ENCODE results near the gene PRPF31.

The PRPF31 gene

GRCh38 chr19:54172471-54173358 lies 57.2 kb downstream of the PRPF31 start, which contains the start of gene TMC4:
TSS of gene TMC4 (minus strand) at chr19:54173160. CDS start at chr19:54173117, 43 bp downstream.
- Histone ChIP-seq H3K36me3 (replicated peaks) (no peaks in the 10 kb centered on the region), H3K4me1 (no peaks in the 10 kb centered on the region), H3K27me3 (ENCODE audit: low read depth) (no peaks in the 10 kb centered on the region), H3K9me3 (no peaks in the 10 kb centered on the region), H3K4me3 (no peak within 1 kb of the TSS)
- in situ Hi-C loops (cut with MboI; ENCODE audit: low sequenced_read_pairs): no loop called here
- no peak for DNase-seq (ENCODE audit: low spot score in 2 of 2)

GRCh38 chr19:54173359-54173699 lies 57.8 kb downstream of the PRPF31 start:
- Histone ChIP-seq H3K4me1 (no peaks in the 10 kb centered on the region), H3K4me3 (no peak overlapping the region), H3K36me3 (replicated peaks) (peaks cover 3% of the 10 kb centered on the region; the same call in 1 of the 2 replicates), H3K9me3 (no peaks in the 10 kb centered on the region), H3K27me3 (ENCODE audit: low read depth) (no peaks in the 10 kb centered on the region)
- in situ Hi-C loops (cut with MboI; ENCODE audit: low sequenced_read_pairs): no loop called here
- no peak for DNase-seq (ENCODE audit: low spot score in 2 of 2)

GRCh38 chr19:54173951-54174834 lies 58.6 kb downstream of the PRPF31 start:
- Histone ChIP-seq H3K27me3 (ENCODE audit: low read depth) (no peaks in the 10 kb centered on the region), H3K4me1 (no peaks in the 10 kb centered on the region), H3K36me3 (replicated peaks) (peaks cover 7% of the 10 kb centered on the region; the same call in 1 of the 2 replicates), H3K9me3 (no peaks in the 10 kb centered on the region), H3K4me3 (no peak overlapping the region)
- DNase-seq (ENCODE audit: low spot score in 2 of 2): no peak
- in situ Hi-C loops (cut with MboI; ENCODE audit: low sequenced_read_pairs): no loop called here

- H3K9me3 ChIP-seq: no peaks in the 10 kb centered on the region
- H3K4me3 ChIP-seq: no peak overlapping the region
- peaks cover 27% of the 10 kb centered on the region for H3K36me3 ChIP-seq (replicated peaks)
- no peaks in the 10 kb centered on the region for H3K27me3 ChIP-seq (ENCODE audit: low read depth)
- DNase-seq (ENCODE audit: low spot score in 2 of 2): peak in 1 of 2 experiments; percentile 60
- no peaks in the 10 kb centered on the region for H3K4me1 ChIP-seq
- in situ Hi-C loops (cut with MboI; ENCODE audit: low sequenced_read_pairs): loop anchor here (25.0 kb wide), 1 partner anchor 1484 kb away; the partner anchor contains the start of gene U2AF2
Measured at GRCh38 chr19:54178581-54179261, 63.2 kb downstream of the PRPF31 start.

GRCh38 chr19:54179262-54179852 lies 63.8 kb downstream of the PRPF31 start:
- H3K9me3 ChIP-seq: no peaks in the 10 kb centered on the region
- no peak overlapping the region for H3K4me3 ChIP-seq
- peaks cover 27% of the 10 kb centered on the region for H3K36me3 ChIP-seq (replicated peaks)
- no peaks in the 10 kb centered on the region for H3K4me1 ChIP-seq
- no peaks in the 10 kb centered on the region for H3K27me3 ChIP-seq (ENCODE audit: low read depth)
- DNase-seq (ENCODE audit: low spot score in 2 of 2): no peak
- in situ Hi-C loops (cut with MboI; ENCODE audit: low sequenced_read_pairs): loop anchor here (25.0 kb wide), 1 partner anchor 1483 kb away; the partner anchor contains the start of gene U2AF2

GRCh38 chr19:54179921-54180461 lies 64.4 kb downstream of the PRPF31 start:
- Histone ChIP-seq H3K4me1 (no peaks in the 10 kb centered on the region), H3K27me3 (ENCODE audit: low read depth) (no peaks in the 10 kb centered on the region), H3K36me3 (replicated peaks) (peaks cover 27% of the 10 kb centered on the region), H3K4me3 (no peak overlapping the region), H3K9me3 (no peaks in the 10 kb centered on the region)
- peak; percentile 31 to 59 for DNase-seq (ENCODE audit: low spot score in 2 of 2)
- in situ Hi-C loops (cut with MboI; ENCODE audit: low sequenced_read_pairs): loop anchor here (25.0 kb wide), 1 partner anchor 1482 kb away; the partner anchor contains the start of gene U2AF2

- no peak for DNase-seq (ENCODE audit: low spot score in 2 of 2)
- Histone ChIP-seq H3K36me3 (replicated peaks) (peaks cover 27% of the 10 kb centered on the region), H3K9me3 (no peaks in the 10 kb centered on the region), H3K4me1 (no peaks in the 10 kb centered on the region), H3K27me3 (ENCODE audit: low read depth) (no peaks in the 10 kb centered on the region), H3K4me3 (no peak overlapping the region)
- in situ Hi-C loops (cut with MboI; ENCODE audit: low sequenced_read_pairs): loop anchor here (25.0 kb wide), 1 partner anchor 1482 kb away; the partner anchor contains the start of gene U2AF2
Measured at GRCh38 chr19:54180691-54181091, 65.1 kb downstream of the PRPF31 start.

Measured in HAP-1 (cell line).